DND-41 (cell line): ENCODE results near the gene KRTAP12-2.

ENCODE experiments used
- CTCF ChIP-seq: IDR thresholded peaks from 2 replicates; pipeline ENCODE4 v1.5.1; 2012; ENCODE audit warnings: borderline replicate concordance, low read length, moderate library complexity, mild to moderate bottlenecking; ENCODE audit not compliant: poor library complexity, severe bottlenecking; ENCODE audit errors: extremely low read depth
- EZH2 ChIP-seq: IDR thresholded peaks from 3 replicates; pipeline ENCODE4 v1.6.1; 2012; ENCODE audit warnings: borderline replicate concordance, low read depth, mild to moderate bottlenecking, moderate library complexity, low read length, inconsistent platforms; ENCODE audit not compliant: severe bottlenecking

- no peak for TF ChIP-seq CTCF
- TF ChIP-seq EZH2, result no peak
These were observed 12.8 kb downstream of the KRTAP12-2 start for GRCh38 chr21:44653656-44654575.
